ENCODE results near the gene COL15A1. TPM values are rescaled to one million over a fixed set of nuclear protein-coding genes. Genes with fewer than 3 reads are reported as not detected.
A peak's percentile ranks its signal among the peaks of the same experiment; 100 is the strongest.

The COL15A1 gene
- total and polyA plus RNA-seq, 4 experiments from 2014 or later: not detected

DNA sequence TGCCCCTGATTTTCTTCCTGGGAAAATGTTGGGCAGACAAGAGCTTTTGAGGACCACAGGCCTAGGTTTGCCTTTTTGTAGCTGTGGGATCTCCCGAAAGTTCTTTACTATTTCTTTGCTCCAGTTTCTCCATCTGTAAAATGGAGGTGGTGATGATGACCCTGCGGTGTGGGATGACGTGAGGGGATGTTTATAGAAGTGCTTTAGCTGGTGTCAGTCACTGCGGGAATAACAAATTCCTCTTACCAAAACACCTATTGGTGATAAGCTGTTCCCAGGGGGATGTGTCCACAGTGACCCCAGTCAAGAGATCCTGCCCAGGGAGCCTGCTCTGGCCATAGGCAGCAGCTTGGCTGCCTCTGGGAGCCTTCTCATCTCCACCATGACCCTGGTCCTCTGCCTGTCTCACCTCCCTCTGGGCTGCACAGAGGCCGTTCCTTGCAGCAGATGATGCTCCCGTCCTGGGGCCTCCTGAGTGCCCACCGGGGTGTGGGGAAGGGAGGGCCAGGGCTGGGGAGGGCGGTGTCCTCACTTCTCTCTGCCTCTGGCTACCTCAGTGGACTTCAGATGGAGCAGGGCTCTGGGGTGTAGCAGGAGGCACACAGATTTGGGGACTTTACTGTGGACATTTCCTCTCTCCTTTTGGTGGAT, 77.2 kb downstream of the COL15A1 start:
- Histone ChIP-seq H3K27ac (ENCODE audit: low read depth, low read length) (no peak overlapping the region), H3K27me3 (ENCODE audit: insufficient read depth, low read length) (no peaks in the 10 kb centered on the region), H3K9me3 (ENCODE audit: control insufficient read depth in 1 of 2, low read length in 2 of 2) (no peaks in the 10 kb centered on the region), H3K36me3 (ENCODE audit: insufficient read depth, low read length) (no peaks in the 10 kb centered on the region), H3K4me3 (ENCODE audit: low read length in 2 of 2) (no peak overlapping the region), H3K4me1 (ENCODE audit: insufficient read depth, low read length) (no peaks in the 10 kb centered on the region)
- H3K36me3 Mint-ChIP-seq: no peaks in the 10 kb centered on the region
- CTCF ChIA-PET (ENCODE audit: partially characterized antibody): interaction anchor here (1.2 kb wide), 1 partner anchor 38 kb away, joined by 3 read pairs; no protein-coding TSS in a partner anchor
- no peaks in the 10 kb centered on the region for H3K9me3 Mint-ChIP-seq
- POLR2A ChIA-PET (ENCODE audit: partially characterized antibody): no interaction called here
- H3K27ac Mint-ChIP-seq: no peak overlapping the region
- H3K27me3 Mint-ChIP-seq: no peaks in the 10 kb centered on the region
- intact Hi-C loops (cut with micrococcal nuclease): no loop called here
- H3K4me1 Mint-ChIP-seq: peaks cover 4 to 11% (median 7%) of the 10 kb centered on the region in 4 donors
- no peak overlapping the region for H3K4me3 Mint-ChIP-seq
- no peak for DNase-seq

- H3K36me3 Mint-ChIP-seq: no peaks in the 10 kb centered on the region
- CTCF ChIA-PET (ENCODE audit: partially characterized antibody): interaction anchor here (1.2 kb wide), 1 partner anchor 38 kb away, joined by 3 read pairs; no protein-coding TSS in a partner anchor
- H3K27ac ChIP-seq (ENCODE audit: low read depth, low read length): no peak overlapping the region
These were observed 77.8 kb downstream of the COL15A1 start for GRCh38 chr9:99021512-99021911.

DNA sequence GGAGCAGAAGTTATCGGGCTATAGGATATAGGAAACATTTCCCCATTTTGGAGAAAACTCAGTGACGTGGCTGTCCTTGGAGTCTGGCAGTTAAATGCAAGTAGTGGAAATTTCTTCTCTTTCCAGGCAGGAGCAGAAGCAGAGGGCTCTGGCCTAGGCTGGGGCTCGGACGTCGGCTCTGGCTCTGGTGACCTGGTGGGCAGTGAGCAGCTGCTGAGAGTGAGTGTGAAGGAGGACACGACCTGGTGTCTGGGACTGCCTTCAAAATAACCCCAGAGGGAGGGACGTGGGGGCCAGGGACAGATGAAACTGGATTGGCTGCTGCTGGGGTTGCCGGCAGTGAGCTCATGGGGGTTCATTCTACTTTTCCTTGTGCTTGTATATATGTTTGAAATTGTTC, 79.5 kb downstream of the COL15A1 start:
- Mint-ChIP-seq H3K9me3 (no peaks in the 10 kb centered on the region), H3K27me3 (no peaks in the 10 kb centered on the region), H3K36me3 (no peaks in the 10 kb centered on the region), H3K4me3 (no peak overlapping the region), H3K27ac (no peak overlapping the region), H3K4me1 (peaks cover 20 to 33% (median 26%) of the 10 kb centered on the region in 4 donors)
- H3K4me1 ChIP-seq (ENCODE audit: insufficient read depth, low read length): peaks cover 18% of the 10 kb centered on the region
- ChIA-PET POLR2A (ENCODE audit: partially characterized antibody) (no interaction called here), CTCF (ENCODE audit: partially characterized antibody) (interaction anchor here (1.9 kb wide), 1 partner anchor 9 kb away, joined by 5 read pairs; no protein-coding TSS in a partner anchor)
- no peaks in the 10 kb centered on the region for H3K9me3 ChIP-seq (ENCODE audit: control insufficient read depth in 1 of 2, low read length in 2 of 2)
- no peak overlapping the region for H3K4me3 ChIP-seq (ENCODE audit: low read length in 2 of 2)
- H3K36me3 ChIP-seq (ENCODE audit: insufficient read depth, low read length): no peaks in the 10 kb centered on the region
- no peak overlapping the region for H3K27ac ChIP-seq (ENCODE audit: low read depth, low read length)
- H3K27me3 ChIP-seq (ENCODE audit: insufficient read depth, low read length): no peaks in the 10 kb centered on the region
- intact Hi-C loops (cut with micrococcal nuclease): no loop called here
- no peak for DNase-seq

More at GRCh38 chr9:99021512-99021911, 77.8 kb downstream of the COL15A1 start:
- Mint-ChIP-seq H3K27me3 (no peaks in the 10 kb centered on the region), H3K4me3 (no peak overlapping the region), H3K27ac (no peak overlapping the region), H3K9me3 (no peaks in the 10 kb centered on the region), H3K4me1 (peaks cover 5 to 17% (median 11%) of the 10 kb centered on the region in 4 donors)
- H3K9me3 ChIP-seq (ENCODE audit: control insufficient read depth in 1 of 2, low read length in 2 of 2): no peaks in the 10 kb centered on the region
- intact Hi-C loops (cut with micrococcal nuclease): no loop called here
- no peak for DNase-seq
- no peaks in the 10 kb centered on the region for H3K27me3 ChIP-seq (ENCODE audit: insufficient read depth, low read length)
- no peaks in the 10 kb centered on the region for H3K36me3 ChIP-seq (ENCODE audit: insufficient read depth, low read length)
- POLR2A ChIA-PET (ENCODE audit: partially characterized antibody): no interaction called here
- no peak overlapping the region for H3K4me3 ChIP-seq (ENCODE audit: low read length in 2 of 2)
- peaks cover 3% of the 10 kb centered on the region for H3K4me1 ChIP-seq (ENCODE audit: insufficient read depth, low read length)

DNA sequence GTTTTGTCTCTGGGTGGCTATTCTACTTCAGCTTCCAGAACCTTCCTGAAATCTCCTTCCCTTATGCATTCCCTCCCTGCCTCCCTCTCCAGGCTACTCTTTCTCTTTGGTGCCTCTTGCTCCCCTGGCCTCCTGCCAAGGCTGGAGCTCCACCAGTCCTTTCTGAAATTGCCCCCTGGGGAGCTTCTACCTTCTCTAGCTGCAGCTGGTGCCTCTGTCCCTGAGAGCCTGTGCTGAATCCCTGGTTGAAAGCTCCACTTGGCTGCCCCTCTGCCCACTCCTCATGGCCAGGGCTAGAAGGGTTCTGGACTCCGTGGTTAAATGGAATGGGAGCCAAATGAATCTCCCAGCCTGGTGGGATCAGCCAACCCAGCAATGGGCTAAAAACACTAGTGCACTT, 80.1 kb downstream of the COL15A1 start:
- ChIA-PET CTCF (ENCODE audit: partially characterized antibody) (interaction anchor here (1.9 kb wide), 1 partner anchor 10 kb away, joined by 5 read pairs; no protein-coding TSS in a partner anchor), POLR2A (ENCODE audit: partially characterized antibody) (no interaction called here)
- no peak overlapping the region for H3K27ac ChIP-seq (ENCODE audit: low read depth, low read length)
- H3K4me1 ChIP-seq (ENCODE audit: insufficient read depth, low read length): peaks cover 18% of the 10 kb centered on the region
- H3K36me3 ChIP-seq (ENCODE audit: insufficient read depth, low read length): no peaks in the 10 kb centered on the region
- Mint-ChIP-seq H3K27me3 (no peaks in the 10 kb centered on the region), H3K4me3 (no peak overlapping the region), H3K36me3 (no peaks in the 10 kb centered on the region), H3K27ac (no peak overlapping the region), H3K4me1 (peaks cover 20 to 33% (median 26%) of the 10 kb centered on the region in 4 donors), H3K9me3 (no peaks in the 10 kb centered on the region)
- no peak overlapping the region for H3K4me3 ChIP-seq (ENCODE audit: low read length in 2 of 2)
- no peaks in the 10 kb centered on the region for H3K9me3 ChIP-seq (ENCODE audit: control insufficient read depth in 1 of 2, low read length in 2 of 2)
- intact Hi-C loops (cut with micrococcal nuclease): no loop called here
- no peak for DNase-seq
- no peaks in the 10 kb centered on the region for H3K27me3 ChIP-seq (ENCODE audit: insufficient read depth, low read length)

DNA sequence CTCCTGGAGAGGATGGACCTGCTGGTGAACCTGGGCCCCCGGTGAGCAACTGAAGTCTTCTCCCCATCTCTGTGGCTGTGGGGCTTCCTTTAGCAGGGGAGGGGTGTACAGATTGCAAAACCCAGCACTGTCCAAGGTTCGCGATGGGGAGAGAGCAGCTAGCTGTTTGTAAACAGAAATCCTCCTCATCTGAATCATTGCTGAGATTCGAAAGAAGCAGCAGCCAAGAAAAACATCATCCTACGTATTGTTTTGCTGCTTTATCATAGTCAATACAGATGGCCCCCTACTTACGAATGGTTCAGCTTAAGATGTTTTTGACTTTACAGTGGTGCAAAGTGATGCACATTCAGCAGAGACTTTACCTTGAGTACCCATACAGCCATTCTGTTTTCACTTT, 81.3 kb downstream of the COL15A1 start:
- Histone ChIP-seq H3K27me3 (ENCODE audit: insufficient read depth, low read length) (no peaks in the 10 kb centered on the region), H3K4me1 (ENCODE audit: insufficient read depth, low read length) (peaks cover 18% of the 10 kb centered on the region), H3K4me3 (ENCODE audit: low read length in 2 of 2) (no peak overlapping the region), H3K9me3 (ENCODE audit: control insufficient read depth in 1 of 2, low read length in 2 of 2) (no peaks in the 10 kb centered on the region), H3K27ac (ENCODE audit: low read depth, low read length) (no peak overlapping the region), H3K36me3 (ENCODE audit: insufficient read depth, low read length) (no peaks in the 10 kb centered on the region)
- no peak overlapping the region for H3K27ac Mint-ChIP-seq
- no peaks in the 10 kb centered on the region for H3K36me3 Mint-ChIP-seq
- no peaks in the 10 kb centered on the region for H3K9me3 Mint-ChIP-seq
- no peak overlapping the region for H3K4me3 Mint-ChIP-seq
- H3K27me3 Mint-ChIP-seq: no peaks in the 10 kb centered on the region
- intact Hi-C loops (cut with micrococcal nuclease): no loop called here
- ChIA-PET POLR2A (ENCODE audit: partially characterized antibody) (no interaction called here), CTCF (ENCODE audit: partially characterized antibody) (no interaction called here)
- DNase-seq: no peak
- H3K4me1 Mint-ChIP-seq: peaks cover 19 to 34% (median 26%) of the 10 kb centered on the region in 4 donors

GRCh38 chr9:99025616-99026270, 82.0 kb downstream of the COL15A1 start:
- H3K27ac Mint-ChIP-seq: peak overlapping the region in 2 of 7 donors; percentile 30 to 77
- Histone ChIP-seq H3K4me1 (ENCODE audit: insufficient read depth, low read length) (peaks cover 18% of the 10 kb centered on the region), H3K4me3 (ENCODE audit: low read length in 2 of 2) (no peak overlapping the region), H3K27me3 (ENCODE audit: insufficient read depth, low read length) (no peaks in the 10 kb centered on the region), H3K36me3 (ENCODE audit: insufficient read depth, low read length) (no peaks in the 10 kb centered on the region), H3K9me3 (ENCODE audit: control insufficient read depth in 1 of 2, low read length in 2 of 2) (no peaks in the 10 kb centered on the region), H3K27ac (ENCODE audit: low read depth, low read length) (no peak overlapping the region)
- no peaks in the 10 kb centered on the region for H3K27me3 Mint-ChIP-seq
- no peak for DNase-seq
- no peaks in the 10 kb centered on the region for H3K9me3 Mint-ChIP-seq
- H3K4me1 Mint-ChIP-seq: peaks cover 22 to 39% (median 27%) of the 10 kb centered on the region in 4 donors
- intact Hi-C loops (cut with micrococcal nuclease): no loop called here
- ChIA-PET CTCF (ENCODE audit: partially characterized antibody) (interaction anchor here (1.7 kb wide), 1 partner anchor 115 kb away, joined by 7 read pairs; no protein-coding TSS in a partner anchor), POLR2A (ENCODE audit: partially characterized antibody) (no interaction called here)
- H3K4me3 Mint-ChIP-seq: no peak overlapping the region
- no peaks in the 10 kb centered on the region for H3K36me3 Mint-ChIP-seq

DNA sequence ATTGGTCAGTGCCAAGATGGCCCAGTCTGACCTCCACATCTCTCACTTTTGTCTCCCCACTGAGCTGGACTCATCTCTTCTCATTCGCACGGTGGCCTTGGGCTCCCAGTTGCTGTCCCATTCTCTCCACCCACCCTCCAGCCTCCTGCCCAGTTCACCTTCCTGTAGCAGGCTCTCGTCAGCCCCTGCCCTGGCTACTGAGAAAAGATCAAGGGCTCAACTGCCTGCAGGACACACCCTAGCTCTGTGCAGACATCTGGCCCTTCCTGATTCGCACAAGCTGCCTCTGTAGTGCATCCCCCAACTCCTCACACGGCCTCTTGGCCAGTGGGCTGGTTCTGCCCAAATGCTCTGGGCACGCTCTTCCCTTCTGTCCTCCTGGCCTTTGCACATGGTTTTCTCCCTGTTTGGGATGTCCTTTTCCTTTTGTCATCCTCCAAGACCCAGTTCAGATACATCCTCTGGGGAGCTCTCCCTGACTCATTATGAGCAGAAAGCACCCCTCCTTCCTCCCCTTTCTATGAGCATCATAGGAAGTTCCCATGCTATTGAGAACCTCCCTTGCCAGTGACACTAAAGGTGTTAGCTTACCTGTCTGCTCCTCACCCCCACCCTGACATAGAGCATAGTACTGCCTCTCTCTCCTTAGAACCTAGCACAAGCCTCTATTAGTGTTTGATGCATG, 82.7 kb downstream of the COL15A1 start:
- Histone ChIP-seq H3K4me3 (ENCODE audit: low read length in 2 of 2) (no peak overlapping the region), H3K9me3 (ENCODE audit: control insufficient read depth in 1 of 2, low read length in 2 of 2) (no peaks in the 10 kb centered on the region), H3K36me3 (ENCODE audit: insufficient read depth, low read length) (no peaks in the 10 kb centered on the region), H3K4me1 (ENCODE audit: insufficient read depth, low read length) (peaks cover 18% of the 10 kb centered on the region), H3K27me3 (ENCODE audit: insufficient read depth, low read length) (no peaks in the 10 kb centered on the region), H3K27ac (ENCODE audit: low read depth, low read length) (no peak overlapping the region)
- Mint-ChIP-seq H3K36me3 (no peaks in the 10 kb centered on the region), H3K4me3 (peak overlapping the region in 1 of 8 donors; percentile 13), H3K4me1 (peaks cover 22 to 39% (median 27%) of the 10 kb centered on the region in 4 donors), H3K27ac (peak overlapping the region in 6 of 7 donors; percentile 8 to 79 (median 21)), H3K9me3 (no peaks in the 10 kb centered on the region), H3K27me3 (no peaks in the 10 kb centered on the region)
- DNase-seq: no peak
- ChIA-PET POLR2A (ENCODE audit: partially characterized antibody) (interaction anchor here (0.6 to 1.5 kb wide), 3 partner anchors 27 to 50 kb away, joined by 3 to 4 read pairs (median 3); no protein-coding TSS in a partner anchor), CTCF (ENCODE audit: partially characterized antibody) (interaction anchor here (0.8 to 1.7 kb wide), 5 partner anchors 10 to 115 kb away, joined by 3 to 7 read pairs (median 4); no protein-coding TSS in a partner anchor)
- intact Hi-C loops (cut with micrococcal nuclease): no loop called here

Measured in CD4-positive, alpha-beta memory T cell (primary cell).